Measurements from ENCODE around the gene SH3BP4. TPM values are rescaled to one million over a fixed set of nuclear protein-coding genes. Genes with fewer than 3 reads are reported as not detected.

The SH3BP4 gene
- total and polyA plus RNA-seq, 2 of the 13 experiments (the other 11 are each of a cell fraction or from before 2014, with no cell fraction given): 34.6 to 99.1 TPM

DNA sequence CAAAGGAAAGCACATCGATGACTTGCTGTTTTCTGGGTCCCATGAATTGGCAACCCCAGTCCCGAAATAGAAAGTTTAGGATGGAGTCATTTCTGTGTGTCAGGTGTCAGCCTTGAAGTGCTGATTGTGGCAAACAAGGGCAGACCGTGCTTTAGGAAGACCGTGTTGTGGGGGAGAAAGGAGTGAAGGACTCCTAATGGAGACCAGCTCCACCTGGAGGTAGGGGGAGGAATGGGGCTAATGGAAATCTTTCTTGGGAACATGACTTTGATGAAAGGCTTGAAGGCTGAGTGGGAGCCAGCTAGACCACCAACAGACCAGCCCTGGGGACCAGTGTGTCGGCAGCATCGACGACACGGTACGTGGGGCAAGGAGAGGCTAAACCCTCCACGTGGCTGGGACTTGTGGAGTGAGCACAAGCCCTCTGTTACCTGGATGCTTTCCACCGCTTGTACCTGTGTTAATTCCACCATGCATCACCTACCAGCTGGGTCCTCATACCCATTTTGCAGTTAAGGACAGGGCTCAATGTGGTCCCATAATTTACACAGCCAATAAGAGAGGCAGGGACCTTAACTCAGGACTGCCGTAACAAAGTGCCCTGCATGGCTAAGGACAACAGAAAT is 104.2 kb downstream of the SH3BP4 start (continued):
- TF ChIP-seq ZNF737 (CRISPR knock-in tag; IDR thresholded peaks at IDR 0.05; ENCODE audit: borderline replicate concordance) (no peak), RXRA (CRISPR knock-in tag; IDR thresholded peaks at IDR 0.05) (0 out of 2 replicates have a peak, but pooled peaks have one; percentile 17), ZNF672 (CRISPR knock-in tag; IDR thresholded peaks at IDR 0.05) (no peak), NR2F1 (CRISPR knock-in tag; IDR thresholded peaks at IDR 0.05) (no peak), ZKSCAN5 (CRISPR knock-in tag; IDR thresholded peaks at IDR 0.05) (no peak), ZNF660 (CRISPR knock-in tag; IDR thresholded peaks at IDR 0.05; ENCODE audit: borderline replicate concordance, low read depth) (no peak), GLI4 (CRISPR knock-in tag; IDR thresholded peaks at IDR 0.05; ENCODE audit: borderline replicate concordance) (no peak; the same call in 1 of the 2 replicates), POLR2AphosphoS2 (IDR thresholded peaks at IDR 0.05; ENCODE audit: low read depth, low read length) (peak; percentile 29; the same call in 1 of the 2 replicates), HNF4G (IDR thresholded peaks at IDR 0.05; ENCODE audit: borderline replicate concordance, low read depth, low read length) (no peak), HNF4G (CRISPR knock-in tag; IDR thresholded peaks at IDR 0.05; ENCODE audit: borderline replicate concordance, low read depth) (no peak), SP2 (CRISPR knock-in tag; IDR thresholded peaks at IDR 0.05) (no peak), ZBTB34 (CRISPR knock-in tag; IDR thresholded peaks at IDR 0.05) (no peak), ZNF274 (CRISPR knock-in tag; IDR thresholded peaks at IDR 0.05) (no peak), ZNF674 (CRISPR knock-in tag; IDR thresholded peaks at IDR 0.05; ENCODE audit: low read depth) (no peak), ZHX1 (CRISPR knock-in tag; IDR thresholded peaks at IDR 0.05; ENCODE audit: low read depth) (no peak), ZNF260 (CRISPR knock-in tag; IDR thresholded peaks at IDR 0.05; ENCODE audit: borderline replicate concordance, low read depth) (no peak), ZFX (CRISPR knock-in tag; IDR thresholded peaks at IDR 0.05; ENCODE audit: low read depth) (0 out of 2 replicates have a peak, but pooled peaks have one; percentile 34), GATAD2A (CRISPR knock-in tag; IDR thresholded peaks at IDR 0.05) (0 out of 2 replicates have a peak, but pooled peaks have one; percentile 30), ZNF746 (CRISPR knock-in tag; IDR thresholded peaks at IDR 0.05) (no peak)
- TF ChIP-seq, protein P1, sequence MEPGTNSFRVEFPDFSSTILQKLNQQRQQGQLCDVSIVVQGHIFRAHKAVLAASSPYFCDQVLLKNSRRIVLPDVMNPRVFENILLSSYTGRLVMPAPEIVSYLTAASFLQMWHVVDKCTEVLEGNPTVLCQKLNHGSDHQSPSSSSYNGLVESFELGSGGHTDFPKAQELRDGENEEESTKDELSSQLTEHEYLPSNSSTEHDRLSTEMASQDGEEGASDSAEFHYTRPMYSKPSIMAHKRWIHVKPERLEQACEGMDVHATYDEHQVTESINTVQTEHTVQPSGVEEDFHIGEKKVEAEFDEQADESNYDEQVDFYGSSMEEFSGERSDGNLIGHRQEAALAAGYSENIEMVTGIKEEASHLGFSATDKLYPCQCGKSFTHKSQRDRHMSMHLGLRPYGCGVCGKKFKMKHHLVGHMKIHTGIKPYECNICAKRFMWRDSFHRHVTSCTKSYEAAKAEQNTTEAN (CRISPR knock-in tag; conservative IDR thresholded peaks at IDR 0.05): no peak
- TF ChIP-seq, protein P2, sequence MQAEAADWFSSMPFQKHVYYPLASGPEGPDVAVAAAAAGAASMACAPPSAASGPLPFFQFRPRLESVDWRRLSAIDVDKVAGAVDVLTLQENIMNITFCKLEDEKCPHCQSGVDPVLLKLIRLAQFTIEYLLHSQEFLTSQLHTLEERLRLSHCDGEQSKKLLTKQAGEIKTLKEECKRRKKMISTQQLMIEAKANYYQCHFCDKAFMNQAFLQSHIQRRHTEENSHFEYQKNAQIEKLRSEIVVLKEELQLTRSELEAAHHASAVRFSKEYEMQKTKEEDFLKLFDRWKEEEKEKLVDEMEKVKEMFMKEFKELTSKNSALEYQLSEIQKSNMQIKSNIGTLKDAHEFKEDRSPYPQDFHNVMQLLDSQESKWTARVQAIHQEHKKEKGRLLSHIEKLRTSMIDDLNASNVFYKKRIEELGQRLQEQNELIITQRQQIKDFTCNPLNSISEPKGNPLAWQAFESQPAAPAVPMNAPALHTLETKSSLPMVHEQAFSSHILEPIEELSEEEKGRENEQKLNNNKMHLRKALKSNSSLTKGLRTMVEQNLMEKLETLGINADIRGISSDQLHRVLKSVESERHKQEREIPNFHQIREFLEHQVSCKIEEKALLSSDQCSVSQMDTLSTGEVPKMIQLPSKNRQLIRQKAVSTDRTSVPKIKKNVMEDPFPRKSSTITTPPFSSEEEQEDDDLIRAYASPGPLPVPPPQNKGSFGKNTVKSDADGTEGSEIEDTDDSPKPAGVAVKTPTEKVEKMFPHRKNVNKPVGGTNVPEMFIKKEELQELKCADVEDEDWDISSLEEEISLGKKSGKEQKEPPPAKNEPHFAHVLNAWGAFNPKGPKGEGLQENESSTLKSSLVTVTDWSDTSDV (CRISPR knock-in tag; IDR thresholded peaks at IDR 0.05): no peak

Data from HepG2 (cell line).